Measurements from ENCODE around the gene UBAP2L.

UBAP2L gene, protein sequence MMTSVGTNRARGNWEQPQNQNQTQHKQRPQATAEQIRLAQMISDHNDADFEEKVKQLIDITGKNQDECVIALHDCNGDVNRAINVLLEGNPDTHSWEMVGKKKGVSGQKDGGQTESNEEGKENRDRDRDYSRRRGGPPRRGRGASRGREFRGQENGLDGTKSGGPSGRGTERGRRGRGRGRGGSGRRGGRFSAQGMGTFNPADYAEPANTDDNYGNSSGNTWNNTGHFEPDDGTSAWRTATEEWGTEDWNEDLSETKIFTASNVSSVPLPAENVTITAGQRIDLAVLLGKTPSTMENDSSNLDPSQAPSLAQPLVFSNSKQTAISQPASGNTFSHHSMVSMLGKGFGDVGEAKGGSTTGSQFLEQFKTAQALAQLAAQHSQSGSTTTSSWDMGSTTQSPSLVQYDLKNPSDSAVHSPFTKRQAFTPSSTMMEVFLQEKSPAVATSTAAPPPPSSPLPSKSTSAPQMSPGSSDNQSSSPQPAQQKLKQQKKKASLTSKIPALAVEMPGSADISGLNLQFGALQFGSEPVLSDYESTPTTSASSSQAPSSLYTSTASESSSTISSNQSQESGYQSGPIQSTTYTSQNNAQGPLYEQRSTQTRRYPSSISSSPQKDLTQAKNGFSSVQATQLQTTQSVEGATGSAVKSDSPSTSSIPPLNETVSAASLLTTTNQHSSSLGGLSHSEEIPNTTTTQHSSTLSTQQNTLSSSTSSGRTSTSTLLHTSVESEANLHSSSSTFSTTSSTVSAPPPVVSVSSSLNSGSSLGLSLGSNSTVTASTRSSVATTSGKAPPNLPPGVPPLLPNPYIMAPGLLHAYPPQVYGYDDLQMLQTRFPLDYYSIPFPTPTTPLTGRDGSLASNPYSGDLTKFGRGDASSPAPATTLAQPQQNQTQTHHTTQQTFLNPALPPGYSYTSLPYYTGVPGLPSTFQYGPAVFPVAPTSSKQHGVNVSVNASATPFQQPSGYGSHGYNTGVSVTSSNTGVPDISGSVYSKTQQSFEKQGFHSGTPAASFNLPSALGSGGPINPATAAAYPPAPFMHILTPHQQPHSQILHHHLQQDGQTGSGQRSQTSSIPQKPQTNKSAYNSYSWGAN

DNA sequence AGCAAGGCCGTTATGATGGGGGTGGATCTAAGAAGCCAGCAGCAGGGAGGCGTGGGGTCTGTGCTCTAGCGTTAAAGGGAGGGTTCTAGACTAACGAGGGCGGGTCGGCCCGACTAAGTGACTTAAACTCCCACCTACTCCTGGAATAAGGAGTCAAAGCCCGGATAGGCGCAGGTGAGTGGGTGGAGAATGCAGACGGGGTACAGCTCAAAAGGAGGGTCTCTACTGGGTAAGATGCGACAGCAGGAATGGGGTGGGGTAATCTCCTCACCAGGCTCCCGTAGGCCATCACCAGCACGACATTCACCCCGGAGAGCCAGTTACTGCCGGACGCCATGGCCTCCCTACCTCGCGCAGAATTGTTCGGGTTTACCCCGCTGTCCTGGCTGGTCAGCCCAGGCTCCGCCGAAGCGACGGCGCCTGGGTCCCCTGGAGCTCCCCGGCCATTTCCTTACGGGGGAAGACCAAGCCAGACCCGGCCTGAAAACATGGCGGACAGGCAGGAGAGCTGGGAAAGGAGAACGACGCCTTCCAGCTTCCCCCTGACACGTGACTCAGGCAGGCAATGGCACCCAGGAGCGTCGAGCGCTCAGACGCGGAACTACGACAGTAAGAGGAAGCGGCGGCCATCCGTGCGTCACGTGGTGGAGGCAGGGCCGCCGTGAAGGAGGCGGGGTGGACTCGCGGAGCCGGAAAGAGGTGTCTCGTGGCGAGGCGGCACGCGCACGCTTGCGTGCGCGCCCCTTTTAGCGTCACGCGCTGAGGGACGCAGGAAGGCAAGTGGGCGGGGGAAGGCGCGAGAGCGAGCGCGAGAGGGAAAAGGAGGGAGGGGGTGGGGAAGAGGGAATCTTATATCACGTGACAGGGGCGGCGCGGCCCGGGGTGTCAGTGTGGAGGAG is at the start of gene UBAP2L:
TSS of gene UBAP2L (plus strand) at position 885 of the 899 bp plus-strand sequence. CDS start 4,169 bp downstream, outside the sequence.
- DNase-seq (ENCODE audit: low read depth) = peak; percentile 98

DNA sequence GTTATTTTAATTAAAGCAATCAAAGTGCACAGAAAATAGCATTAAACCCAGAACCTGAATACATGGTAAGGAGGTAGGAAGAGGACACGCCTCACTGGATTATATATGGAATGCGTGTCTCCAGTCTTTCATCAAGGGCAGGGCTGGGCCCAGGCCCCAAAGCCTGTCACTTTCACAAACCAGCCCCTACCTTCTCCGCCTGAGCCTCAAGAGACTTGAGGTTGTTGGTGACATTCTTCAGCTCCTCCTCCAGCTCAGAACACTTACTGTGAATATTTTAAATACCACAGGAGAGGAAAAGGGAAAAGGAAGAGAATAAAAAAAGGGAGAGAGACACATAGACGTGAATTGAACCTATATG is 49.6 kb upstream of the UBAP2L start:
- no peak for DNase-seq (ENCODE audit: low read depth)

DNA sequence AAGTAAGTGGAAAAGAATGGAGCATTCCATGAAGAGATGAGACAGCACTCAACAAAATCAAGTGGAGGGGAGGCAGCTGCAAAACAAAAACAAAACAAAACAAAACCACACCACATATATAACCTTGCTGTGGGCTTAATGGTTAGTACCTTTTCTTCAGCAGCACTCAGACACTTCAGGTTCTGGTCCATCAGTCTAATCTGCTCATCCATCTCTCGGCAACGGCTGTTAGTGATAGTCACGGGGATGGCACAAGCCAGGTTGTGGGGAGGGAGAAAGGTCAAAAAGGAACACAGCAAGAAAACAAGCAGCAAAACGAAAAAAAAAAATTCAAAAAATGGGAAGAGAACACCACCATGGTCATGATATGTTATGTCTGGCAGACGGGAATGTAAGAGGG is 48.9 kb upstream of the UBAP2L start:
- DNase-seq (ENCODE audit: low read depth) = no peak

DNA sequence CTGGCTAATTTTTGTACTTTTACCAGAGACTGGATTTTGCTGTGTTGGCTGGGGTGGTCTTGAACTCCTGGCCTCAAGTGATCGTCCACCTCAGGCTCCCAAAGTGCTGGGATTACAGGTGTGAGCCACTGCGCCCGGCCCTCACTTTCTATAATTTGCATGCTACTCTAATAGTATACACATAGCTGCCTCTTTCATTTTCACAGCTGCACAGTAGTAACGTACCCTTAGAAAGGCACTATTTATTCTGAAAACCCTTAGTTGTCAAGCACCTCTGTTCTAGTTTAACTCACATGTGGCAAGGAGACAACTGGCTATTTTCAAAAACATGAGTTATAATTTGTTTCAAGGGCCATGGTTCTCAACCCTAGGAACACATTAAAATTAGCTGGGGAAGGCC is 46.1 kb upstream of the UBAP2L start:
- no peak for DNase-seq (ENCODE audit: low read depth)

DNA sequence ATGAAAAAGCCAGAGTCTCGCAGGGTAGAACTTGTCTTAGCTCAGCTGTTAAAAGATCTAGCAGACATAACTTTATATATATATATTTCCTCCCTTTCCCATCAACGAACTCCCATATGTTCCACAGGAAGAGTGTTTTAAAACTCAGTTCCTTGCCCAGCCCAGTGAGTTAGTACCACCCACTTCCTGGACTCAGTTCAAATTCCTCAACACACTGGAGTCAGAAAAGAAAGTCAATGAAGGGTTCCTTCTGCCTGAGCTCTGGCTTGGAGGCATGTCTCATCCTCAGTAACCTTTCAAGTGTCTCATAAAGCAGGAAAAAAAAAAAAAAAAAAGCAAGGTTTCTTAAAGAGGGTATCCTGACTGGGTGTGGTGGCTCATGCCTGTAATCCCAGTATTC is 44.4 kb upstream of the UBAP2L start:
- DNase-seq (ENCODE audit: low read depth) = no peak

DNA sequence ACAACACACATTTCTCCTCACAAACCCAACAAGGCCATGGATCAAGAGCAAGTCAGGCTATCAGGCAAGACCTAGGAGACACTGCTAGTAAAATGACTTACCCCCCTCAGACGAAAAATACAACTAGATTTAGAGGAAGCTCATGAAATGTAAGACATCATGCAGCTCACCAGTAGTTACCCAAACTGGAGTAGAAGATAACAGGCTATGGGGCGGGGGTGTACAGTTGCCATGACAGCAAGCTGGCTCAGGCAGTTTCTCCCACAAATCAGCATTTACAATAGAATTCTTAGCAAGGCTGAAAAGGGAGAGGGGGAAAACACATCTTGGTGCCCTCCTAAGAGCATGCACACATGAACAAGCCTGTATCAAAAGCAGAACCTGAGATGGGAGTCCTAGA is 42.7 kb upstream of the UBAP2L start:
- DNase-seq (ENCODE audit: low read depth) = no peak

DNA sequence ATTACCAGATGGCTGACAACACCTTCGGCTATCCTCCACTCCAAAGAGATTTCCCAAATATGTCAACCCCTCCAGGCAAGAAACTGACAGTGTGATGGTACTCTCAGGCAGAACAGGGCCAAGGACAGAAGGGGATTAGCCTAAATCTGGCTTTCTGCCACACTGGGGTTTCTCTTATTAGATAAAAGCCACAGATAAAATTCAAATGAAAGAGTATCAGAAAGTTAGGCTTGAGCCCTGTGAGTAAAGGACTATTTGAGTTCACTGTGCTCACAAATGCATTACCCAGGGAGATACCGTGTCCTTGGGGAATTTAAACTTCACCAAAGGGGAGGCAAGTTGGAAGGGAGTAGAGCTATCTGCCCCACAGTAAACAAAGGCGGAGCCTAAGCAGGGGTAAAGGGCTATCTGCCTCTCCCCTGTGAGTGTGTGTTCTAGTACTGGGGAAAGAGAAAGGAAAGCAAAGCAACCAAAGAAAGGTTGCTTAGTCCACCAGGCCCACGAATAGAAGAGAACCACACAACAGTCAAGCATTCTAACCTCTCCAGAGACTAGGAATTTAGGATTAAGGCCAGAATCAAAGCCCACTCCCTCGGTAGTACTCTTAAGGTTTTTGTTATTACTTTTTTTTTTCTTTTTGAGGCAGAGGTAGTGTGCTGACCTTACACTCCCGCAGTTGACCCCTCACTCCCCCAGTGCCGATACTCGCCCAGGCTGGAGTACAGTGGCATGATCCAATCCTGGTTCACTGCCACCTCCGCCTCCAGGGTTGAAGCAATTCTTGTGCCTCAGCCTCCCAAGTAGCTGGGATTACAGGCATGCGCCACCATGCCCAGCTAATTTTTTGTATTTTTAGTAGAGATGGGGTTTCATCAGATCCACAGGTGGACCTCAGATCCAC is 41.6 kb upstream of the UBAP2L start:
- DNase-seq (ENCODE audit: low read depth) = no peak

DNA sequence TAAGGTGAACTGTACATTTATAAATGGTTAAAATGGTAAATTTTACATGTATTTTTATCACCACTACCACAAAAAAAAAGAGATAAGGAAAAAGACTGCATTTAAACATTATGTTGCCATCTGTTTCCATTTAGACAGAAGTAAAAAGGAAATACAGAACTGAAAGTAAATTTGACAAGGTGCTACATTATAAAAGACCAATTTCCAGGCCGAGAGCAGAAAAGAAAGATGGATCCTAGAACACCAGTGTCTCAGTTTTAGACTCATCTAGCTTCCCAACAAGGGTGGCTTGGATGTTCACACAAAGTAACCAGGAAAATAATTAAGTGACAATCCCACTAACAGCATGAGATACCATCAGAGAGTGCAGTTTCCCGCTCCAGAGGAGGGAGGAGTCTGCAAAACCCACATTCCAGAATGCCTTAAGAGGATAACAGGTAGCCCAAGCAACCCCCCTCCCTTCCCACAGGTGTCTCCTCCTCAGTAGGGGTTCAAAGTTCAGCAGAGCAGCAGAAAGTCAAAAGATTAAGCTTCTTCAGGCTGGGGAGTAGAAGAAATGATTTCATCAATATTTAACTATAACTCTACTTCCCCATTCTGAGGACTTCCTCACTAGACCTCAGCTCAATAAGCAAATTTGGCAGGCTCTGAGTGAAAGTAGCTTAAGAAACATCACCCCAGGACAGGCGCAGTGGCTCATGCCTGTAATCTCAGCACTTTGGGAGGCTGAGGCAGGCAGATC is 40.6 kb upstream of the UBAP2L start:
- no peak for DNase-seq (ENCODE audit: low read depth)

DNA sequence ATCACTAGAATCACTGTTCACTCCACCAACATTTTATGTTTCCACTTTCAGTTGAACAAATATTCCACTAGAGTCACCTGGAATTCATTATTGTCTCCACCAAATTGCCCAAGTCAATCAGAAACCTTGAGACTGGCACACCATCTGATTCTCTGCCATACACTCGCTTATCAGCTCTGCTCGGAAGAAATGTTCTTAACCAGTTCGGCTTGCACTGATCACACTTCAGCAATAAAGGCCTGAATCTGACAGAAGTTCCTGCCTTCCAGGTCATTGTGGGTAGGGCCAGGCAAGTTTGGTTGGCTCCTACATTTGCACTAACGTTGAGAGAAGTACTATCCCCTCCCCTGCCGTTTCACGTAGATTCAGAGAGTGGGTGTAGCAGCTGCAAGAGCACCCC is 38.8 kb upstream of the UBAP2L start:
- DNase-seq (ENCODE audit: low read depth) = no peak

DNA sequence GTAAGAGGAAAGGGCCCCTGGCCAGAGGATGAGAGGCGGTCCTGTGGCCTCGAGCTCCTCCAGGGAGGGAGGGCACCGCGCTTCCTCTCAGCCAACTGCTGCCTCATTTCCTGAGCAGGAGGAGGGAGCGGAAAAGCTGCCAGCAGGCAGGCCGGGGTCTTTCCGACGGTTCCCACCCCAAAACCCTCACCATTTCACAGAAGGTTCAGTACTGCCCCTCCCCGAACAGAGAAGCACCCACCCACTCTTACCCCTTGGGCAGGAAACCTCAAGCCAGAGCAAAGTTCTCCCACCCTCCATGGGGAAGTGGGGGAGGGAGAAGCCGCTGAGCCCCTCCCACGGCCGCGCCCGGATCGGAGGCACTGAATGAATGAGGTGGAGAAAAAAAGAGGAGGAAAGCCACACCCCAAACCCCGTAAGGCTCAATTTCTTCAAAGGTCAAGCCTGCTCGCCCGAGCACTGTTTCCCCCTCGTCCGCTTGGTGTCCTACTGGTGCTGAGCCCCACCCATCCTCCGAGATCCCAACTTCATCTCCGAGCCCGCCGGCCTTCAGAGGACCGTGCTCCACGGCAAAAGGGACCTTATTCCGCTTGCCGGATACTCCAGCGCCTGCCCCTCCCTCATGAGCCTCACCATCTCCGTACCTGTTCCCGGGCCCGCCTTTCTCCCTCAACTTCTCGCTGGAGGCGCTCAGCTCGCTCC is 38.3 kb upstream of the UBAP2L start:
- peak; percentile 92 for DNase-seq (ENCODE audit: low read depth)

DNA sequence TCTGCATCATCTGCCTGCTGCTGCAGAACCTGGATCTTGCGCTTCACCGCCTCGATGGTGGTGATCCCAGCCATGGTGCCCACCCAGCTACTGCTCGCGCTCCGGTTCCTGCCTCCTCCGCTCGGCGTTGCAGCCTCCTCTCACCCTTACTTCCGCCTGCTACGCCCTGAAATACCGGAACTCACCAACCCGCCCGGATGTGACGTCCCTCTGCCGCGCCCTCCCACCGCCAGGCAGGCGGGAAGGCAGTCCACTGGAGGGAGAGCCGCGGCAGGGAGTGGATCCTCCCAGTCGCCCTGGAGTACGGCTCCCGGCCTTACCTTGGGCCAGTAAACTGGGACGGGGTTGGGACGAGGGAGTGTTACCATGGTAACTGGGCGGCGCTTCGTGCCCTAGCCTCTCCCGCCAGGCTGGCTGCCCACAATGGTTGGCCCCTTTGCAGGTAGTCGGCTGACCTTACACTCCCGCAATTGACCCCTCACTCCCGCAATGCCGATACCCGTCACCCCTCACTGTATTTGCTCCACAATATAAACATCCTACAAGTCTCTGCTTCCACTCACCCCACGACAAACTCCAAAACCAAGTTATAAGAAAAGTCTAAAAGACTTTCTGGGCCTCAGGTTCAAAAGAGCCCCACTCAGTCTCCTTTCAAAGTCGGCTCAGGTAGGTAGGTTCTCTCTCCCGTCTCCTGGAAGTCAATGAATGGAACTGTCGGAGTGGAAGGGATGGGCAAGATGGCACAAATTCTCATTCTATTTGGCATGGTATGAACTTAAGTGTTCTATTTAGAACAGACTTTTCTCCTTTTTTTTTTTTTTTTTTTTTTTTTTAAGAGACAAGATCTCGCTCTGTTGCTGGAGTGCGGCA is 37.5 kb upstream of the UBAP2L start:
- peak; percentile 97 for DNase-seq (ENCODE audit: low read depth)

DNA sequence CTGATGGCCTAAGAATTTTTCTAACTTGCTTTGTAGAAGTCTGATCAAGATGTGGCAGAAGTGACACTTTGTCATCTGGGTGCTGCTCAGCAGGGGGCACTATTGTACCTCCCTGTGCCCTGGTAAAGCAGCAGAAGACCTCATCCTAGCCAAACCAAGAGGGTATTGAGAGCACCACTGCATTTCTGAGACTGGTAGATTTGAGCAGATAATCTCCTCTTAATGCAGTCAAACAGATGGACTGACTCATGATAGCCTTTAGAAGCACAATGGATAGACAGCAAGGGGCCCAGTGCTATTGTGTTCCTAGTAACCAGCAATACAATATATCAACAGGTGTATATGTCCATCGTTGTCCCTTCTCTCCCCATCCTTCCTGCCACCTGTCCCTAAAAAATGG is 34.6 kb upstream of the UBAP2L start:
- DNase-seq (ENCODE audit: low read depth) = peak; percentile 66

DNA sequence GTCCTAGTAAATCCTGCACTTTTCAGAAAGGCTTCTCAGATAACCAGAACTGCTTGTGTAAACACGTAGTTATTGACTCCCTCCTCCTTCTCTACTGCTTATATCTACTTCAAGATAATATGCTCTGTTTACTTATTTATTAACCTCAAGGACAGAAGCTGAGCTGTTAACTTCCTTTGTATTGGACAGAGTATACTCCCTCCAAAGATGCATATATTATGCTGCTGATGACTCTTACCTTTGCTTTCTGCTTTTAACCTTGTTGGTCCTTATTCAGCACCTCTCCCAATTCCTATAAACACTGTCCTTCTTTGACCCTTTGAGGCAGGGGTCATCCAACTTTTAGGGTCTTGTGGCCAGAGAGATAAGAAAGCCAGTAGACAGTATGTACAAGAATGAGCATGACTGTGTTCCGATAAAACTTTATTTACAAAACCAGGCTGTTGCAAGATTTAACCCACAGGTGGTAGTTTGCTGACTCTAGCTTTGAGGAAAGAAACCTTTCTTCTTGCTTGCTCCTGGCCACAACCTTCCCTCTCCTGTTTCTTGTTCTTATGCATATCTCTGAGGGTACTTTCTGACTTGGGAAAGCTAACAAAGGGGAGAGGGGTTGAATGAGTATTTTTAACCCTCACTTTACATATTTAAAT is 33.8 kb upstream of the UBAP2L start:
- no peak for DNase-seq (ENCODE audit: low read depth)

DNA sequence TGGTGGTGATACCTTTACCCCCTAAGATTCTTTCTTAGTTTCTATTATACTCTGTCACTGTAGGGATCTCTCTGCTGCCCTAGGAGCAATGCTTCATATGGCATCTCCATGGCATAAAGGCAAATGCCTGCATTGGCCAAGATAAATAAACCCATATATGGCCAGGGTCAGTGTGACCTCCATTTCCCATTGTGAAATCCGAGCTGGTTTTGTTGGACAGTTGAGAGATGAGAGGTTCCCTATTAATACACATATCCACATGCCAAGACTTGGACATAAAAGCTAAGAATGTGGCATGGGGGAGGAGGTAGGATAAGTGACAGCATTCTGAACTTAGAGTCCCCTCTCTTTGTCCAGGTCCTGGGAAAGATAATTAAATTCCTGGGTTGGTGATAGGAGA is 30.2 kb upstream of the UBAP2L start:
- DNase-seq (ENCODE audit: low read depth) = no peak

DNA sequence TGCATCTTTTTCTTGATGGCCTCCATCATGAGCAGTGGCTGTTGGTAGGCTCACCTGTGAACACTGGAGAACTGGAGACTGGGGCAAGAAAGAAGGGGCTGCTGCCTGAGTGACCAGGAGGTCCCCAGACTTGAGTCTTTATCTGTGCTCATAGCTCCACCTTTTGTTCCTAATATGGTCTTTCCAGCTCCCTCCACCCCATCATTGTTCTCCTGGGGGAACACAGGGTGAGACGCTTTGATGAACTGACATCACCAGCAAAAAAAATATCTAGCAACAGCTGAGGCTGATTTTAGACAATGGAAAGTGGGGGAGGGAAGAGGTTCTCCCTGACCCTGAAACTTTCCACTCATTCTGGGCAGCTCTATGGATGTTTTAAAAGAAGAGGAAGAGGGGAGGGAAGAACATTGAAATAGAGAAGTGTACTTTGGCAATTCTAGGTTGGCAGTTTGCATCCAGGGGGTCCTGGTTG is 28.7 kb upstream of the UBAP2L start, which contains the start of gene TPM3:
TSS of gene TPM3 (minus strand) at position 111 of the 472 bp plus-strand sequence. CDS start at position 29, 82 bp downstream.
- no peak for DNase-seq (ENCODE audit: low read depth)

DNA sequence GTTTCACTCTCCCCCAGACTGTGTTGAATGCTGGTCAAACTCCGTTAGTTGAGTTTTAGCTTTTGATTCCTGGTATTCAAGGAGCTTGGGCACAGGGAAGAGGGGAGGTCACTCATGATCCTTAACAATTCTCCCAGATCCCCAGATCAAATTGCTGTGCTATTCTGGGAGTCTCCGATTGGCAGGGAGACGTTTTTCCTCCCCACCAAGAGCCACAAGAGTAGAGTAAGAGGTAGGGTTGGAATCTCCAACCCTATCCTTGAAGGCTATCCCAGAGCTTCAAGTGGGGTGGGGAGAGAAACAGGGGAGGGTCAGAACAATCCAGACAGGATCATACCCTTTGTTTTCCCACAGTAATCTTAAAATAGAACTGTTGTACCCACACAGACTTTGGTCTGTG is 28.3 kb upstream of the UBAP2L start:
- no peak for DNase-seq (ENCODE audit: low read depth)

DNA sequence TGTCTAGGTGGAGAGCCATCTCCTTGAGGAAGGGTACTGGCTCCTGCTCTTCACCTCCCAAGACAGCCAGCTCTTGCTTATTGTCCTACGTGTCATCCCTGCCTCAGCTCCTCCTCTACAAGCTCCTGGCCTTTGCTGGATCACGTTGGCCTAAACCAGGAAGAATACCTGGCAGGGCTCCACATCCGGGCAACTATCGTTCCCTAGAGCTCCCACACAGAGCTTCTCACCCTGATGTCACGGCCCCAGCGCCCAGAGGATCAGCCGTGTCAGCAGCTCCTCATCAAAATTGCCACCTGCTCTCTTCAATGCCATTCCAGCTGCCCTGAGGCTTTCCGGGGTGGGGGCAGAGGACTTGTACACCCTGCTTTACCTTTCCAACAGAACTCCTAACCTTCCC is 26.9 kb upstream of the UBAP2L start:
- DNase-seq (ENCODE audit: low read depth) = no peak
